K562 treated with DMSO at 1 percent for 4 hours (cell line): ENCODE measurements around the gene THOC5. TPM values are rescaled to one million over a fixed set of nuclear protein-coding genes. Genes with fewer than 3 reads are reported as not detected.

Experiments used
- total RNA-seq: library from RNA; unstranded; fragments of 300-600 nt; gene quantifications from 2 replicates; pipeline ENCODE4 v1.2.3, GENCODE V29; 2022; ENCODE audit not compliant: insufficient read depth

Gene THOC5
- total RNA-seq: 28.2 and 31.4 TPM in 2 replicates

GRCh38 chr22:29553351-29554224 lies at the start of gene THOC5:
TSS of gene THOC5 (minus strand) at chr22:29553757. CDS start at chr22:29549147, 4,610 bp downstream.

GRCh38 chr22:29479417-29480261 lies 73.9 kb downstream of the THOC5 start, which contains the start of gene NEFH:
TSS of gene NEFH (plus strand) at chr22:29480218. CDS start at chr22:29480263, 45 bp downstream.

Other genes with a start within 250 kb of the THOC5 start
- gene GAS2L1, start 247.1 kb downstream of the THOC5 start, total RNA-seq: 17.3 and 21.5 TPM in 2 replicates
- not detected in 2 replicates for gene RASL10A, start 238.1 kb downstream of the THOC5 start, total RNA-seq
- gene AP1B1, start 165.2 kb downstream of the THOC5 start, total RNA-seq: 54.9 and 57.1 TPM in 2 replicates
- gene RFPL1, start 115.2 kb downstream of the THOC5 start, total RNA-seq: not detected in 2 replicates
- 2.5 and 6.0 TPM in 2 replicates for gene NEFH, start 73.5 kb downstream of the THOC5 start, total RNA-seq
- 20.6 and 21.1 TPM in 2 replicates for gene NIPSNAP1, start 27.4 kb upstream of the THOC5 start, total RNA-seq
- 7.5 and 7.9 TPM in 2 replicates for gene NF2, start 49.9 kb upstream of the THOC5 start, total RNA-seq
- not detected in 2 replicates for gene CABP7, start 166.2 kb upstream of the THOC5 start, total RNA-seq
- gene ZMAT5, start 213.2 kb upstream of the THOC5 start, total RNA-seq: 14.7 and 23.7 TPM in 2 replicates
- 75.6 and 91.1 TPM in 2 replicates for gene UQCR10, start 213.6 kb upstream of the THOC5 start, total RNA-seq